Astrocyte of the cerebellum (primary cell): ENCODE results near the gene PITPNM2.
A peak's percentile ranks its signal among the peaks of the same experiment; 100 is the strongest.

Source experiments
- DNase-seq: peaks from one replicate; pipeline ENCODE4 v3.0.0-alpha.2; 2011; ENCODE audit warnings: low read depth
- H3K4me3 ChIP-seq: 2 replicates; pipeline ENCODE4 v1.5.1; 2011; ENCODE audit warnings: mild to moderate bottlenecking, low read depth, low read length, moderate library complexity
- in situ Hi-C: cut with HindIII; loops from 2 replicates; pipeline ENCODE4 v1.10.0; 2017; ENCODE audit warnings: low sequenced_read_pairs
- TF ChIP-seq, protein P1 (sequence below): IDR thresholded peaks from 2 replicates; pipeline ENCODE4 v1.5.1; 2012; ENCODE audit warnings: low read length, low read depth, moderate library complexity, mild to moderate bottlenecking; ENCODE audit errors: missing control alignments

Gene PITPNM2

DNA sequence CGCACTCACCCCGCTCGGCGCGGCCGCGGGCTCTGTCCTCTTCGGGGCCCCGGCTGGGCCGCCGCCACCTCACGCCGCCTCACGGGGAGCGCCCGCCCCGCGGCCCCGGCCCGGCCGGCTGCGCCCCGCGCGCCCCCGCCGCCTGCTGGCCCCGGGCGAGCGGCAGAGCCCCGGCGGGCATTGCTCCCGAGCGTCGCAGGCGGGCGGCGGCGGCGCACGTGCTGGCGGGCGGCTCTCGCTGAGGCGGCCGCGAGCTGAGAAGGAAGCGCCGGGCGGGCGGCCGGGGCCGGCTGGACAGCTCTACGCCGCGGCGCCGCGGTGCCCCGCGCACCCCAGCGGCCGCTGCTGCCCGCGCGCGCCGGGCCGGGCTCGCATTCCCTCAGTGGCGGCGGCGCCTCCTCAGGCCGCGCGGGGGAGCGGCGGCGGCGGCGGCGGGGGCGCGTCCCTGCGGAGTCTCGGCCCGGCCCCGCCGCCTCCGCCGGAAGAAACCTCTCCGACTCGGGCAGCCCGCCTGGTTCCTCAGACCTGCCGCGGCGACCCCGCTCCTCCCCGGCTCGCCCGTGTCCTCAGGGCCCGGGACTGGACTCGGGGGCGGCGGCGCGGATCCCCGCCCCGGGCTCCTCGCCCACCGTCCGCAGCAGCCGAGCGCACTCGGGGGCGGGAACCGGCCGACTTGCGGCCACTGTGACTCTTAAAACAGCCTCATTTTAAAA lies at the start of gene PITPNM2:
TSS of gene PITPNM2 (minus strand) at position 347 of the 713 bp plus-strand sequence. CDS start 116,500 bp downstream, outside the sequence.
- DNase-seq = no peak
- H3K4me3 ChIP-seq = peak within 1 kb of the TSS; percentile 56
- in situ Hi-C loops = no loop called here
- TF ChIP-seq, protein P1, sequence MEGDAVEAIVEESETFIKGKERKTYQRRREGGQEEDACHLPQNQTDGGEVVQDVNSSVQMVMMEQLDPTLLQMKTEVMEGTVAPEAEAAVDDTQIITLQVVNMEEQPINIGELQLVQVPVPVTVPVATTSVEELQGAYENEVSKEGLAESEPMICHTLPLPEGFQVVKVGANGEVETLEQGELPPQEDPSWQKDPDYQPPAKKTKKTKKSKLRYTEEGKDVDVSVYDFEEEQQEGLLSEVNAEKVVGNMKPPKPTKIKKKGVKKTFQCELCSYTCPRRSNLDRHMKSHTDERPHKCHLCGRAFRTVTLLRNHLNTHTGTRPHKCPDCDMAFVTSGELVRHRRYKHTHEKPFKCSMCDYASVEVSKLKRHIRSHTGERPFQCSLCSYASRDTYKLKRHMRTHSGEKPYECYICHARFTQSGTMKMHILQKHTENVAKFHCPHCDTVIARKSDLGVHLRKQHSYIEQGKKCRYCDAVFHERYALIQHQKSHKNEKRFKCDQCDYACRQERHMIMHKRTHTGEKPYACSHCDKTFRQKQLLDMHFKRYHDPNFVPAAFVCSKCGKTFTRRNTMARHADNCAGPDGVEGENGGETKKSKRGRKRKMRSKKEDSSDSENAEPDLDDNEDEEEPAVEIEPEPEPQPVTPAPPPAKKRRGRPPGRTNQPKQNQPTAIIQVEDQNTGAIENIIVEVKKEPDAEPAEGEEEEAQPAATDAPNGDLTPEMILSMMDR = no peak

DNA sequence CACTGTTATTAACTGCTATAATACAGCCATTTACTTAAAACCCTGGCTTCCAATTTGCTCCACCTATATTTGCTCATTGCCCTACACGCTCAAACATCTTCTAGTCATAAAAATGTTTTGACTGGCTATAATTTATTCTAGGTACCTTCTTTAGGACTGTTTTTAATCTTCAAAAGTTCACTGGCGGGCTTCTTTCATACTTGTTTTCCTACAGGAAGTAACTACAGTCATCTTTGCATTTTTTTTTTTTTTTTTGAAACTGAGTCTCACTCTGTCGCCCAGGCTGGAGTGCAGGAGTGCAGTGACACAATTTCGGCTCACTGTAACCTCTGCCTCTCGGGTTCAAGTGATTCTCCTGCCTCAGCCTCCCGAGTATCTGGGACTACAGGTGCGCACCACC lies 49.5 kb upstream of the PITPNM2 start:
- in situ Hi-C loops = no loop called here
- no peak overlapping the region for H3K4me3 ChIP-seq
- TF ChIP-seq, protein P1 = no peak
- DNase-seq = no peak

DNA sequence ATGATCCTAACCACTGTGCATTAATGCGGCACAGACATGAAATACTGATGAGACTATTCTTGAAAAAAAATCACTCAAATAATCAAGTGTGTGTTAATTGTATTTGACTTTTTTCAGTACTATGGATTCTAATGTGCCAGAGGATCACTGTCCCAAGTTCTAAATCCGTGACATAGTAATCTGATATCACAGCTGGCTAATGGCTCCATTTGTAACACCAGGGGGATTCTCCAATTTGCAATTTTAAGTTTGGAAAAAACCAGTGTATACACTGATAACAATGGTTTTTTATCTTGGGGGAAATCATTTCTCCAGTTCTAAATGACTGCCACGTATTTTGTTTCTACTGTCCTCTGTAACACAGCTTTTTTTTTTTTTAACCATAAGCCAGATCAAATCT lies 49.0 kb upstream of the PITPNM2 start:
- DNase-seq = no peak
- TF ChIP-seq, protein P1 = no peak
- in situ Hi-C loops = no loop called here
- no peak overlapping the region for H3K4me3 ChIP-seq

DNA sequence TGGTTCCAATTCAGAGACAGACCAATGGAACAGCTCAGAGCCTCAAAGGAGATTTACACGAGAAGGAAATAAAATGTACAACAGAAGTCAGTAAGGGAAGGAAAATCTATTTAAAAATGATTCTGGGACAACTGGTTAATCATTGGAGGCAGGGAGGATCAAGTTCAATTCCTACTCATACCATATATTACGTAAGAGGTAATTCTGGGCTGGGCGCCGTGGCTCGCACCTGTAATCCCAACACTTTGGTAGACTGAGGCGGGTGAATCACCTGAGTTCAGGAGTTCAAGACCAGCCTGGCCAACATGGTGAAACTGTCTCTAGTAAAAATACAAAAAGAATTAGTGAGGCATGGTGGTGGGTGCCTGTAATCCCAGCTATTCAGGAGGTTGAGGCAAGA lies 36.7 kb upstream of the PITPNM2 start:
- no peak overlapping the region for H3K4me3 ChIP-seq
- DNase-seq = no peak
- in situ Hi-C loops = no loop called here
- TF ChIP-seq, protein P1 = no peak

DNA sequence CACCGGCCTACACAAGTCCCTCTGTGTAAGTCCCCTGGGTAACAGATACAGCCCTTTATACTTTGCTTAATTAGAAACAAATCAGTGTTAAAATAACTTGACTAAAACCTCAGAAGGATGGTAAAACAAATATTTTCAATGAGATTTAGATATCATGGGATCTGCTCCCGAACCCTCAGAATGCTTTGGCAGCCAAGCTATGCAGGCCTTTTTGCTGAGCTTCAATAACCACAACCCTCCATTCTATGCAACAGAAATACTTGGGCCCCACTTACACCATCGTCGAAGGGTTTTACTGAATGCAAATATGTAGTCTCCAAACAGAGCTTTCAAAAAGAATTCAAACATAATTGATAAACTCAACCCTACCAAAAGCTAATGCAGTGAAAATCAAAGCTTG lies 29.3 kb upstream of the PITPNM2 start:
- DNase-seq = no peak
- in situ Hi-C loops = no loop called here
- TF ChIP-seq, protein P1 = no peak
- no peak overlapping the region for H3K4me3 ChIP-seq

DNA sequence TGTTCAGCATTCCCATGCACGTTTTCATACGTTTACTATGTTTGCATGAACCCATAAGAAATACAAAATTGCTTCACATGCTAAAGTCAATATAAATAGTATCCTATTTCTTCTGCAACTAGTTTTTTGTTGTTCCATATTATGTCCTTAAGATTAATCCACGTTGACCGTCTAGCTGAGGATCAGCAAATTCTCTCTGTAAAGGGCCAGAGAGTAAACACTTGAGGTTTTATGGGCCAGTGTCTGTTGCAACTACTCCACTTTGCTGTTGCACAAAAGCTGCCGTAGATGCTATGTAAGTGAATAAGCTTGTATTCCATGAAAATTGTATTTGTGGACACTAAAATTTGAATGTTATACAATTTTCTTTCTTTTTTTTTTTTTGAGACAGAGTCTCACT lies 21.1 kb upstream of the PITPNM2 start:
- TF ChIP-seq, protein P1 = no peak
- DNase-seq = no peak
- in situ Hi-C loops = no loop called here
- no peak overlapping the region for H3K4me3 ChIP-seq
